Adrenal gland (tissue), 5 donors: Measurements from ENCODE around the gene SLC9A2.

Source experiments
- CTCF ChIP-seq, 6 experiments: fragments of 450-650 bp in 4 of 6; fragments of 200-600 bp in 2 of 6; sonication (generic) in 1 of 6; IDR thresholded peaks; 1 replicate in 5 of 6; 2 replicates in 1 of 6; pipeline versions ENCODE4 v1.5.1 to v1.8.0; 2016 to 2021; ENCODE audit warnings: antibody characterized with exemption in 6 of 6, mild to moderate bottlenecking in 2 of 6, moderate library complexity in 1 of 6
- POLR2A ChIP-seq, 2 donors: fragments of 450-650 bp; IDR thresholded peaks; one replicate each; pipeline ENCODE4 v1.6.1; 2017; ENCODE audit warnings: antibody characterized with exemption in 2 of 2, mild to moderate bottlenecking in 2 of 2, moderate library complexity in 1 of 2
- donor health status: DM: no; HTN: no; CAD: no.

DNA sequence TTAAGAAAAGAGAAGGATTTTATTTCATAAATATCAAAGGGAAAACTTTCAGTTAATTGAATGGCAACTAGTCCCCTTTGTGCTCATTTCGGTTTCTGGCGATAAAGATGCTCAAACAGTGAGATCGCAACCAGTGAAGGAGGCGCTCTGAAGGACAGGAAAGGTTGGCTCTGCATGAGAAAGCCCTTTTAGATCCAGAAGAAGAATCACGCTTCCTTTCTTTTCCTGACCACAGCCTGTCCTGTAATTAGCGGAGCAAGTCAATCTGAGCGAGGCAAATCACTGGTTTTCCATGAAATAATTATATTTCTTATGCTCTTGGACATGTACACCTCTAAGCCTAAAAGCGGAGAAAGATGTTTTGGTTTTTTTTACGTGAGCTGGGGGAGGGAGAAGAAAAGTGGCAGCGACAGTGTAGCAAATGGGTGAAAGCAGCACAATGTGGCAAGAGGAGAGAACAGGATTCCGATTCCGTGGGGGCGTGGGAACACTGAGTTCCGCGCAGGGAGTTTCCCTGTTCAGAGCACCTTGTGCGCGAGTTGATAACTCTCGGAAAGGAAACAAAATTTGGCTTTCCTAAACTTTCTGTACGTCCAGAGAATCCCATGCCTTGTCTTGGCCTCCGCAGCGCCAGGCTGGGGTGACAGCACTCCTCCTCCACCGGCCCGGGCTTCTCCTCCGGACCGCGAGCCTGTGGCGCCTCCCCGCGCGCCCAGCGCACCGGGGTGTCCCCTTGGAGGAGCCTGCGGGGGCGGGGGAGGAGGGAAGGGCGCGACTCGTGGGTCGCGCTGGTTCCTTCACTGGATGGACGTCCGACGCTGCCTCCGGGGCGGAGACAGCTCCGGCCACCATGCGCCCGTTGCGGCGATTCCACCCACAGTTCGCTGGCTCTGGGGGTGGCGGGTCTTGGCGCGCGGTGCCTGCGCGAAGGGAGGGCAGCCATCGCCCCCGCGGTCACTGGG is 620 bp upstream of the SLC9A2 start:
- TF ChIP-seq POLR2A (IDR thresholded peaks at IDR 0.05) (no peak), CTCF (IDR thresholded peaks at IDR 0.05) (no peak)
